ENCODE data around the gene CTNND2.

CTNND2 gene

DNA sequence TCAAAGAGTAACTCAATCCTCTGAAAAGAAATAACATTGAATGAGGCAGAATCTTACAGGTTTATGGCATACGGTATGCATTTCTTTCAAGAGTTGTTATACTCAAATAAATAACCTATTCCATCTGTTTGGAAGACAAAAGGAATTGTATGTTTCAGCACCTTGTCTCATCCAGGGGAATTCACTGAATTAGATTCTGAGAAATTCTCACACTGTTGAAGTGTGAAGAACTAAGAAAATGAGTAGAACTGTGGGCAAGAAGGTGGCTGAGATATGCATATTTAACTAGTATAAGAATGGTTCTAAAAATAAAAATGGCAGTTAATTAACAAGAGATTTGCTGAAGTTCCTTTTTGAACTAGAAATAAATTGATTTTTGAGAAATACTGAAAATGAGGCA is 863.9 kb downstream of the CTNND2 start:
- H3K36me3 ChIP-seq (ENCODE audit: control insufficient read depth, insufficient read depth, low read length) = no peaks in the 10 kb centered on the region
- H3K9me3 ChIP-seq (ENCODE audit: control insufficient read depth, low read length) = no peaks in the 10 kb centered on the region
- 78% methylated on average over 1 of the region's 1 CpG; no CpG with 5 or more reads in 1 of the 2 experiments for WGBS, 2 experiments
- H3K4me1 ChIP-seq (ENCODE audit: control insufficient read depth, insufficient read depth, low read length) = no peaks in the 10 kb centered on the region
- no peak overlapping the region for H3K27ac ChIP-seq (ENCODE audit: insufficient read depth, low read depth, low read length, poor library complexity, severe bottlenecking)
- H3K27me3 ChIP-seq (ENCODE audit: control insufficient read depth, insufficient read depth, low read length, poor library complexity, severe bottlenecking) = no peaks in the 10 kb centered on the region
- H3K4me3 ChIP-seq (ENCODE audit: insufficient read depth, low read depth, low read length) = no peak overlapping the region

DNA sequence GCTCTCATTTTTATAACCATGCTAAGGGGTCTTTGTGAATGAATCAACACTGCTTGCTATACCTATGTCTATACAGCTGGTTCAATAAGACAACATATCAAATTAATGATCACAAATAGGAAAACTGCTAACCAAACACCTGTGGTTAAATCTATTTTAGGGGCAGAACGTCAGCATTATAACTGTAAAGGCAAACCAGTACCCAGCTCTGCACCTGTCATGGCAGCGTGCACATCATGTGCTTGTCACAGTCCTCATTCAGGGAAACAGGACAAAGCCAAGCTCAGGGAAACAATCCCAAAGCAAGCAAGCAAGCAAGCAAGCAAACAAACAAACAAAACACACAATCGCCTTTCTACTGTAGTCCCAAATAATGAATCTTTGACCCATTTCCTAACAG is 865.5 kb downstream of the CTNND2 start:
- Histone ChIP-seq H3K4me3 (ENCODE audit: insufficient read depth, low read depth, low read length) (no peak overlapping the region), H3K27ac (ENCODE audit: insufficient read depth, low read depth, low read length, poor library complexity, severe bottlenecking) (no peak overlapping the region), H3K36me3 (ENCODE audit: control insufficient read depth, insufficient read depth, low read length) (no peaks in the 10 kb centered on the region), H3K27me3 (ENCODE audit: control insufficient read depth, insufficient read depth, low read length, poor library complexity, severe bottlenecking) (no peaks in the 10 kb centered on the region), H3K9me3 (ENCODE audit: control insufficient read depth, low read length) (no peaks in the 10 kb centered on the region), H3K4me1 (ENCODE audit: control insufficient read depth, insufficient read depth, low read length) (no peaks in the 10 kb centered on the region)
- 71 to 82% methylated on average over 3 of the region's 3 CpGs for WGBS, 2 experiments

DNA sequence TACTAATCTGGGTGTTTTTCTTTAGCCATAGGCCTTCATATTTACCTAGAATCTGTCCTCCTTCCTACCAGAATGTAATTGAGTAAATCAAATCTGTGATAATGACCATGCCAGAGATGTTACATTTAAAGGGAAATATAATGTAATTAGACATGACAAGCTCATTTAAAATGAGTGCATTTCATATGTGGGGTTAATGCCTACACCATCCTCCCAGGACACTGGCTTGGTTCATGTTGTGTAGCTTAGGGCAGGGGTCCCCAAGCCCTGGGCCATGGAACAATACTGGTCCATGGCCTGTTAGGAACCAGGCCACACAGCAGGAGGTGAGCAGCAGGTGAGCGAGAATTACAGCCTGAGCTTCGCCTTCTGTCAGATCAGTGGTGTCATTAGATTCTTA is 866.3 kb downstream of the CTNND2 start:
- Histone ChIP-seq H3K4me3 (ENCODE audit: insufficient read depth, low read depth, low read length) (no peak overlapping the region), H3K9me3 (ENCODE audit: control insufficient read depth, low read length) (no peaks in the 10 kb centered on the region), H3K4me1 (ENCODE audit: control insufficient read depth, insufficient read depth, low read length) (no peaks in the 10 kb centered on the region), H3K27me3 (ENCODE audit: control insufficient read depth, insufficient read depth, low read length, poor library complexity, severe bottlenecking) (no peaks in the 10 kb centered on the region), H3K27ac (ENCODE audit: insufficient read depth, low read depth, low read length, poor library complexity, severe bottlenecking) (no peak overlapping the region), H3K36me3 (ENCODE audit: control insufficient read depth, insufficient read depth, low read length) (no peaks in the 10 kb centered on the region)
- WGBS, 2 experiments = 92 to 93% methylated on average over 2 of the region's 2 CpGs

DNA sequence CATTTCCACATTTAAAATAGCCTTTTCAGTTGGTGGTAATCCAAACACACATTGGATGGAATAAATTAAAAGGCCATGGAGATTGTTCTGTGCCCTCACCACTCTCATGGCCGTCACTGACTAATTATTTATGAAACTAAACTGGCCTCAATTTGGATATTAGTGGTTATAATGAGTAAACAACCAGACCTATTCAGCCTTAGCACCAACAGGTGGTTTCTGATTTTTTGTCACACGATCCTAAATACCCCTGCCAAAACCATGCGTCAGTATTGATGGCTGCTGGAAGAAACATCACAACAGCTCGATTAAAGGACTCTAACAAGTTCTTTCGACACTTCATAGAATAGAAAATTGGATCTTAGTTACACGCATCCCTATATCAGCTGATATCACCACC is 867.2 kb downstream of the CTNND2 start:
- Histone ChIP-seq H3K36me3 (ENCODE audit: control insufficient read depth, insufficient read depth, low read length) (no peaks in the 10 kb centered on the region), H3K4me1 (ENCODE audit: control insufficient read depth, insufficient read depth, low read length) (no peaks in the 10 kb centered on the region), H3K9me3 (ENCODE audit: control insufficient read depth, low read length) (no peaks in the 10 kb centered on the region), H3K27ac (ENCODE audit: insufficient read depth, low read depth, low read length, poor library complexity, severe bottlenecking) (no peak overlapping the region), H3K27me3 (ENCODE audit: control insufficient read depth, insufficient read depth, low read length, poor library complexity, severe bottlenecking) (no peaks in the 10 kb centered on the region), H3K4me3 (ENCODE audit: insufficient read depth, low read depth, low read length) (no peak overlapping the region)
- 96 to 97% methylated on average over 5 to 6 of the region's 6 CpGs for WGBS, 2 experiments

DNA sequence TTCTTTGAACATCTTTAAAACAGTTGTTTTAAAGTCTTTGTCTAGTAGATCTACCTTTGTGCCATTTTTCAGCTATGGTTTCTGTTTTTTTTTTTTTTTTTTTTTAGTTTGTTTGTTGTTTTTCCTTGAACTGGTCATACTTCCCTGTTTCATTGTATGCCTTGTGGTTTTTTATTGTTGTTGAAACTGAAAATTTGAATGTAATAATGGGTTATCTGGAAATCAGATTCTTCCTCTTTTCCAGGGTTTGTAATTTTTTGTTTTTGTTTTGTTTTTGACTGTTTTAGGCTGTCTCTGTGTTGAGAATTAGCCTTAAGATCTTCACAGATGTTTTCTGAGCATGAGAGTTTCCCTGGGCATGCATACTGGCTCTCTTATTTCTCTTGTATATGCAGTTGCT is 873.6 kb downstream of the CTNND2 start:
- no peak overlapping the region for H3K4me3 ChIP-seq (ENCODE audit: insufficient read depth, low read depth, low read length)
- no peaks in the 10 kb centered on the region for H3K27me3 ChIP-seq (ENCODE audit: control insufficient read depth, insufficient read depth, low read length, poor library complexity, severe bottlenecking)
- H3K4me1 ChIP-seq (ENCODE audit: control insufficient read depth, insufficient read depth, low read length) = no peaks in the 10 kb centered on the region
- no peak overlapping the region for H3K27ac ChIP-seq (ENCODE audit: insufficient read depth, low read depth, low read length, poor library complexity, severe bottlenecking)
- H3K9me3 ChIP-seq (ENCODE audit: control insufficient read depth, low read length) = no peaks in the 10 kb centered on the region
- H3K36me3 ChIP-seq (ENCODE audit: control insufficient read depth, insufficient read depth, low read length) = no peaks in the 10 kb centered on the region

DNA sequence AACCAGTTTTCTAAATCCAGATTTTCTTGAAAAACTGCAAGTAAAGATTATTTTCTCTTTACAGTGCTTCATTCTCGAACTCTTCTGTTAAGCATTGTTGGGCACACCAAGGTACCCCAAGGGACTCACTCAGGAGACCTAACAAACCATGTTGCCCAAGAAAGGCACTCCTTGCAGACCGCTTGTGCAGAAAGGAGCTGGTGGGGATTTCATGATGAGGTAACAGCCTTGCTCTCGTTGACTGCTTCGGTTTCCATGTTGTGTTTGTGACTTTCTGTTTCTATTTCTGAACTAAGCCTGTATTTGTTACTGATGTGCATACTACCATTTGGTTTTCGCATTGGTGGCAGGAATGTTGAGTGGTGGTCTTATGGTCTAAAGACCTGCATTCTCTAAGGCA is 876.6 kb downstream of the CTNND2 start:
- Histone ChIP-seq H3K4me3 (ENCODE audit: insufficient read depth, low read depth, low read length) (no peak overlapping the region), H3K36me3 (ENCODE audit: control insufficient read depth, insufficient read depth, low read length) (no peaks in the 10 kb centered on the region), H3K9me3 (ENCODE audit: control insufficient read depth, low read length) (no peaks in the 10 kb centered on the region), H3K4me1 (ENCODE audit: control insufficient read depth, insufficient read depth, low read length) (no peaks in the 10 kb centered on the region), H3K27me3 (ENCODE audit: control insufficient read depth, insufficient read depth, low read length, poor library complexity, severe bottlenecking) (no peaks in the 10 kb centered on the region), H3K27ac (ENCODE audit: insufficient read depth, low read depth, low read length, poor library complexity, severe bottlenecking) (no peak overlapping the region)
- 80 to 88% methylated on average over 5 of the region's 5 CpGs for WGBS, 2 experiments

DNA sequence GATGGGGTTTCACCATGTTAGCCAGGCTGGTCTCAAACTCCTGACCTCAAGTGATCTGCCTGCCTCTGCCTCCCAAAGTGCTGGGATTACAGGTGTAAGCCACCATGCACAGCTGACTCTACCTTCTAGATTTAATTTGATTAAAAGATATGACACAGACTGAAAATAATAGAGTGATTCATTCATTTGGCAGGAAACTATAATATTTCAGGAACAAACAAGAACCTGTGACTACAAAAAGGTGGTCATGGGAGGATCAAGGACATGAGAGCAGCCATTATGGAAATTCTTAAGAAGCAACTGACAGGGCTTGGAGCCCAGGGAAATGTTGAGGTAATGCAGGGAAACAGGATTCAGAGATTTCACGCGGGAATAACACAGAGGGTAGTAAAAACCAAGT is 877.7 kb downstream of the CTNND2 start:
- Histone ChIP-seq H3K27me3 (ENCODE audit: control insufficient read depth, insufficient read depth, low read length, poor library complexity, severe bottlenecking) (no peaks in the 10 kb centered on the region), H3K4me1 (ENCODE audit: control insufficient read depth, insufficient read depth, low read length) (no peaks in the 10 kb centered on the region), H3K36me3 (ENCODE audit: control insufficient read depth, insufficient read depth, low read length) (no peaks in the 10 kb centered on the region), H3K9me3 (ENCODE audit: control insufficient read depth, low read length) (no peaks in the 10 kb centered on the region), H3K4me3 (ENCODE audit: insufficient read depth, low read depth, low read length) (no peak overlapping the region), H3K27ac (ENCODE audit: insufficient read depth, low read depth, low read length, poor library complexity, severe bottlenecking) (no peak overlapping the region)
- WGBS, 2 experiments = 74% methylated on average over 2 of the region's 2 CpGs; no CpG with 5 or more reads in 1 of the 2 experiments

DNA sequence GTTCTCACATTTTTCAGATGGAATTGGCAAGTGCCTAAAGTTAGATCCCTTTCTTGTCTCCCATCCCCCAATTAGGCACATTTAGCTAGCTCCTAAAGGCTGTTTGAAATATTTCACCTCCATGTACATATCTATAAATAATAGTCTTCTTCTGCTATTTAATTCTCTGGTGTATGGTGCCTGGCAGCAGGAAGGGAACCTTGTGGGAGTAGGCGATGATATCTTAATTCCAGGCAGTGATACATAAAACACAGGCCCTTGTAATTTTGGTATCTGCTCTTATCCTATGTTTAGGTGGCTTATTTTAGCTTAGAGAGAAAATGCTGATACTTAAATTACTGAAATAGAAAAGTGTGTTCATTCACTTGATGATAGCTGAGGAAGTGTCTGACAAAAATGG is 880.3 kb downstream of the CTNND2 start:
- WGBS, 2 experiments = 90 to 100% methylated on average over 1 of the region's 1 CpG

DNA sequence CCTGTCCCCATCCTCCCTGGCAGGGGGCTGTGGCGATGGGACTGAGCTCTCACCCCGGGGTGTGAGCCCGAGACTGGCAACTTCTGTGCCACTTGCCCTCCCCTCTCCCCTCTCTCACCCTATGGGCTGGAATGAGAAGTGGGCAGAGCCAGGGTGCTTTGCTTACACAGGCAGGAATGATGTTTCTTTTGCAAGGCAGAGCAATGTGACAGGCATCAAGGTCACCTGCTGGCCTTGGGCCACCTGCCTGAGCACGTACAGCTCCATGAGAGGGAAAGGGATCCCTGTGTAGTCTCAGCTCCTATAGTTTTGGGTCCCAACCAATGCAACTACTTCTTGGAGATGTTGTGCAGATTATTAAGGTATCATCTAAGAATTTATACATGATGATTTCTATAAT is 890.5 kb downstream of the CTNND2 start:
- 91 to 95% methylated on average over 4 of the region's 4 CpGs for WGBS, 2 experiments

More for the DNA sequence above, 880.3 kb downstream of the CTNND2 start:
- Histone ChIP-seq H3K27ac (ENCODE audit: insufficient read depth, low read depth, low read length, poor library complexity, severe bottlenecking) (no peak overlapping the region), H3K4me3 (ENCODE audit: insufficient read depth, low read depth, low read length) (no peak overlapping the region), H3K27me3 (ENCODE audit: control insufficient read depth, insufficient read depth, low read length, poor library complexity, severe bottlenecking) (no peaks in the 10 kb centered on the region), H3K36me3 (ENCODE audit: control insufficient read depth, insufficient read depth, low read length) (no peaks in the 10 kb centered on the region), H3K4me1 (ENCODE audit: control insufficient read depth, insufficient read depth, low read length) (no peaks in the 10 kb centered on the region), H3K9me3 (ENCODE audit: control insufficient read depth, low read length) (no peaks in the 10 kb centered on the region)

DNA sequence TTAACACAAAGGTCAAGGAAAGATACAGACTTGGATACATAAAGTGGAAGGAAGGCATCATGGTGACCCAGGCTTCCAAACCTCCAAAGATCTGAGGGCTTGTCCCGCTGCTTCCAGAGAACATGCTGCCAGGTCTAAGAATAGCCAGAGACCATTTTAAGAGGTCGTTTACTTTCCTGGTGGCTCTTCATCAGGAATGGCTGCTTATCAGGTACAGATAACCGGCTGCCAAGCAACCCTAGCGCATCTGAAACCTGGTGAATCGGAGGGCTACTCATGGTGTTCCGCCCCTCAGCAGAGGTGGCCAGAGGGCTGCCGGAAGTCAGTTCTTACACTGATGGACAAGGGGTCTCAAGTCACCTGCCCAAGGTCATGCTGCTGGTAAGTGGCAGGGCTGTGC is 892.0 kb downstream of the CTNND2 start:
- no peaks in the 10 kb centered on the region for H3K27me3 ChIP-seq (ENCODE audit: control insufficient read depth, insufficient read depth, low read length, poor library complexity, severe bottlenecking)
- WGBS, 2 experiments = 87 to 89% methylated on average over 7 of the region's 7 CpGs
- no peaks in the 10 kb centered on the region for H3K36me3 ChIP-seq (ENCODE audit: control insufficient read depth, insufficient read depth, low read length)
- H3K27ac ChIP-seq (ENCODE audit: insufficient read depth, low read depth, low read length, poor library complexity, severe bottlenecking) = no peak overlapping the region
- no peak overlapping the region for H3K4me3 ChIP-seq (ENCODE audit: insufficient read depth, low read depth, low read length)
- no peaks in the 10 kb centered on the region for H3K9me3 ChIP-seq (ENCODE audit: control insufficient read depth, low read length)
- no peaks in the 10 kb centered on the region for H3K4me1 ChIP-seq (ENCODE audit: control insufficient read depth, insufficient read depth, low read length)

More for the DNA sequence above, 890.5 kb downstream of the CTNND2 start:
- H3K27me3 ChIP-seq (ENCODE audit: control insufficient read depth, insufficient read depth, low read length, poor library complexity, severe bottlenecking) = no peaks in the 10 kb centered on the region
- no peaks in the 10 kb centered on the region for H3K36me3 ChIP-seq (ENCODE audit: control insufficient read depth, insufficient read depth, low read length)
- no peaks in the 10 kb centered on the region for H3K4me1 ChIP-seq (ENCODE audit: control insufficient read depth, insufficient read depth, low read length)
- H3K4me3 ChIP-seq (ENCODE audit: insufficient read depth, low read depth, low read length) = no peak overlapping the region
- no peaks in the 10 kb centered on the region for H3K9me3 ChIP-seq (ENCODE audit: control insufficient read depth, low read length)
- no peak overlapping the region for H3K27ac ChIP-seq (ENCODE audit: insufficient read depth, low read depth, low read length, poor library complexity, severe bottlenecking)
